Spinal cord (tissue), 10 donors: ENCODE results near the gene RNF5. TPM values are rescaled to one million over a fixed set of nuclear protein-coding genes. Genes with fewer than 3 reads are reported as not detected.
A peak's percentile ranks its signal among the peaks of the same experiment; 100 is the strongest.
"Not testable (repeated sequence)": the region's sequence is repeated elsewhere in the genome, so short reads cannot be mapped to it uniquely, and the experiment has no call there.

Source experiments
- DNase-seq, 6 donors: peaks; one replicate each; pipeline versions ENCODE4 v3.0.0 to v3.0.0-alpha.2; 2013 to 2015; ENCODE audit warnings: low spot score in 6 of 6, low read depth in 4 of 6
- H3K27ac ChIP-seq: one replicate; pipeline ENCODE4 v1.5.1; 2013; ENCODE audit warnings: low read depth, low read length, control low read depth
- H3K27me3 ChIP-seq: one replicate; pipeline ENCODE4 v1.6.1; 2013; ENCODE audit warnings: low read length; ENCODE audit not compliant: control insufficient read depth, insufficient read depth
- H3K36me3 ChIP-seq: one replicate; pipeline ENCODE4 v1.6.1; 2013; ENCODE audit warnings: low read length; ENCODE audit not compliant: control insufficient read depth, insufficient read depth
- H3K4me1 ChIP-seq: one replicate; pipeline ENCODE4 v1.6.1; 2013; ENCODE audit warnings: low read length; ENCODE audit not compliant: control insufficient read depth, insufficient read depth
- H3K4me3 ChIP-seq: one replicate; pipeline ENCODE4 v1.5.1; 2013; ENCODE audit warnings: low read depth, low read length, control low read depth
- H3K9me3 ChIP-seq: one replicate; pipeline ENCODE4 v1.6.1; 2013; ENCODE audit warnings: low read length; ENCODE audit not compliant: control insufficient read depth, insufficient read depth
- WGBS: methylation state at CpG from one replicate; pipeline ENCODE4 v1.1.5; 2013; ENCODE audit warnings: missing lambda C conversion rate; ENCODE audit not compliant: insufficient coverage; 5-methylcytosine and 5-hydroxymethylcytosine counted together
- polyA plus RNA-seq, 2 donors: library from polyadenylated mRNA; unstranded; fragments of 120-200 nt; gene quantifications; one replicate each; pipeline ENCODE4 v1.2.1, GENCODE V29; 2013; ENCODE audit not compliant: insufficient read length in 2 of 2
- total RNA-seq, 2 donors: library from RNA; depleted of rRNA in 1 of 2; stranded (reverse); fragments of 120-200 nt in 1 of 2; fragments of >200 nt in 1 of 2; gene quantifications; one replicate each; pipeline versions ENCODE4 v1.2.3 to v1.2.4, GENCODE V29; 2013 to 2014
- donor health status: healthy.

Gene RNF5
- total and polyA plus RNA-seq, 4 donors: 56.6 to 98.7 (median 83.2) TPM

- peak overlapping the region; percentile 87 for H3K27ac ChIP-seq
- peaks cover 49% of the 10 kb centered on the region for H3K4me1 ChIP-seq
- DNase-seq: peak in 1 of 6 donors; percentile 20
- H3K36me3 ChIP-seq: peaks cover 37% of the 10 kb centered on the region
- H3K9me3 ChIP-seq: no peaks in the 10 kb centered on the region
- H3K27me3 ChIP-seq: no peaks in the 10 kb centered on the region
- peak overlapping the region; percentile 77 for H3K4me3 ChIP-seq
- 13% methylated on average over 8 of the region's 13 CpGs for WGBS
These were observed 10.3 kb downstream of the RNF5 start for GRCh38 chr6:32188381-32189068.

DNA sequence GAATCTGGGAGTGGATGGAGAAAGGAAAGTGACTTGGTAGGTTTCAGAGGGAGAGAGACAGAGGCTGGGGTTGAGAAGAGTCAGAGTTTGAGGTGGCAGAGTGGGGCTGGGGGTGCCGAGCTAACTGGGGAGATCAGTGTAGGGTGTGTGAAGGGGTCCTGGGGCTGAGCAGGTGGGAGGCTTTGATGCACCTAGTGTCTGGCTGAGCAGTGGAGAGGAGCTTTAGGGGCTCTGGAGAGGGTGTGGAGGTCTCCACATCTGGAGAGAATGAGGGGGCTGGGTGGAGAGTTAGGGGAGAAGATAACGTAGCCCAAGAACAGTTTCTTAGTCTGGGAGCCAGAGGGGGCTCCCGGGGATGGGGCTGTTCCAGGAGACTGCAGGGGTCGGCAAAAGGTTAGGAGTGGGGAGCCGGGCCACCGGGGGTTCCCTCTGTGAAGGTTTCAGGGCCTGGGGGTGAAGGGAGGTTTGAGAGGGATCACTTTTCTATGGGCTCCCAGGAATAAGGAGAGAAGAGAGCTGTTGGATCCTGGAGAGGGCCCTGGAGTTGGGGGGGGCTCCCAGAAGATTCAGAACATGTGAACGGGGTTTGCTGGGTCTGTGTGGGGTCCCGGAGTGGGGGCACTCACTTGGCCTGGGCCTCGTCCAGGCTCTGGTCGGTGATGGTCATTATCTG, 11.0 kb downstream of the RNF5 start:
- Histone ChIP-seq H3K27me3 (no peaks in the 10 kb centered on the region), H3K36me3 (peaks cover 30% of the 10 kb centered on the region), H3K4me3 (peak overlapping the region; percentile 77), H3K4me1 (peaks cover 49% of the 10 kb centered on the region), H3K27ac (peak overlapping the region; percentile 87), H3K9me3 (no peaks in the 10 kb centered on the region)
- DNase-seq: peak in 2 of 6 donors; percentile 25 to 26
- WGBS: under 1% methylated on average over 10 of the region's 10 CpGs

DNA sequence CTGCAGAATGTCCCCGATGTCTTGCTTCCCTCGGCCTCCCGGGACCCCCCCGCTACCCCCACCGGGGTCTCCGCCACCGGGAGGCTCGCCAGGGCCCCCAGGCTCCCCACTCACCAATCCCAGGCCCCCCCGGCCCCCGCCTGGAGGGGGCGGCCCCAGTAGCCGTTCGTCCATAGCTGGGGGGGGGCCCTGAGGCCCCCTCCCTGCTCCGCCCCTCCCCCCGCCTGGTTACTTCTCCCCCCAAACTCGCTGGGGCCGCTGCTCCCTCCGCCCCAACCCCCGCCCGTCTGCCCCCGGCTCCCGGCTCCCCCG, 11.5 kb downstream of the RNF5 start:
- 0% methylated on average over 8 of the region's 23 CpGs for WGBS
- peaks cover 28% of the 10 kb centered on the region for H3K36me3 ChIP-seq

GRCh38 chr6:32190054-32190851, 12.0 kb downstream of the RNF5 start, which contains the start of gene PBX2:
Gene PBX2, minus strand, starts transcription at chr6:32190202. Its CDS starts 287 bp downstream, at chr6:32189915.
- WGBS: 0% methylated on average over 9 of the region's 23 CpGs
- peaks cover 28% of the 10 kb centered on the region for H3K36me3 ChIP-seq
- peak within 1 kb of the TSS; percentile 94 for H3K27ac ChIP-seq
- peak within 1 kb of the TSS; percentile 77 for H3K4me3 ChIP-seq
- H3K27me3 ChIP-seq: no peaks in the 10 kb centered on the region
- H3K9me3 ChIP-seq: no peaks in the 10 kb centered on the region
- DNase-seq: peak in 5 of 6 donors; percentile 78 to 98 (median 86)
- H3K4me1 ChIP-seq: peaks cover 59% of the 10 kb centered on the region

More for the DNA sequence above, 11.5 kb downstream of the RNF5 start:
- Histone ChIP-seq H3K4me1 (peaks cover 53% of the 10 kb centered on the region), H3K27me3 (no peaks in the 10 kb centered on the region), H3K27ac (peak overlapping the region; percentile 87), H3K9me3 (no peaks in the 10 kb centered on the region), H3K4me3 (peak overlapping the region; percentile 77)
- no peak for DNase-seq

DNA sequence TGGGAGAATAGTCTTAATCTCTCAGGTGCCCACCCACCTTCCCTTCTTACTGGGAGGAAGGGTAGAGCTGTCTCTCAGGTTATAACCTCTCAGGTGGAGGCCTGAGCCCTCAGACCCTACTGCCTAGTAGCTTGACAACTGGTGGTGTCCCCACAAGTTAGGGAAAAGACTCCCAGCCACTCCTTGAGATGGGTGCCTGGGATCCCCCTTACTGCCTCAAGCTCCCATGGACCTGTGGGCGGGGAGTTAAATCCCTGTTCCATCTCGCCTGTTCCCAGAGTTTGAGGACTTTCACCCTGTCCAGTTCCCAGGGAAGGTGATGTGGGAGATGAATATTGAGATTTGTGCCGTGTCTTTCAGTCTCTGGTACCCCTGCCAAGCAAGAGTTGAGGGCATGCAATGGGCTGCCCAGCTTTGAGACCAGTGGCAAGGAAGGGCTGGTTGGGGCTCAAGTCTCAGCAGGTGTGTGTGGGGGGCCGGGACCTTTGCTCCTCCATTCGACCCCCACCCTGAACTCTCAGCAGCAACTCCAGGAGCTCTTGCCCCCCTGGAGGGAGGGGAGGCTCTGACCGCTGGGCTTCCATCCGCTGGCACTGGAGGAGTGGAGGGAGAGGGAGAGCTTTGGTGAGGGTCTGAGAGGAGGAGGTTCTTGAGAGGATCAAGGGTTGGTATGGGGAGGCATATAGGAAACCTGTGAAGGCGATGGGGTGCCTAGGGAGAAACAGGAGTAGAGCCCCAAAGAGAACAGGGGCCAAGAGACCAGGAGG, 12.9 kb downstream of the RNF5 start:
- Histone ChIP-seq H3K9me3 (no peaks in the 10 kb centered on the region), H3K4me1 (peaks cover 62% of the 10 kb centered on the region)
- DNase-seq: no peak

DNA sequence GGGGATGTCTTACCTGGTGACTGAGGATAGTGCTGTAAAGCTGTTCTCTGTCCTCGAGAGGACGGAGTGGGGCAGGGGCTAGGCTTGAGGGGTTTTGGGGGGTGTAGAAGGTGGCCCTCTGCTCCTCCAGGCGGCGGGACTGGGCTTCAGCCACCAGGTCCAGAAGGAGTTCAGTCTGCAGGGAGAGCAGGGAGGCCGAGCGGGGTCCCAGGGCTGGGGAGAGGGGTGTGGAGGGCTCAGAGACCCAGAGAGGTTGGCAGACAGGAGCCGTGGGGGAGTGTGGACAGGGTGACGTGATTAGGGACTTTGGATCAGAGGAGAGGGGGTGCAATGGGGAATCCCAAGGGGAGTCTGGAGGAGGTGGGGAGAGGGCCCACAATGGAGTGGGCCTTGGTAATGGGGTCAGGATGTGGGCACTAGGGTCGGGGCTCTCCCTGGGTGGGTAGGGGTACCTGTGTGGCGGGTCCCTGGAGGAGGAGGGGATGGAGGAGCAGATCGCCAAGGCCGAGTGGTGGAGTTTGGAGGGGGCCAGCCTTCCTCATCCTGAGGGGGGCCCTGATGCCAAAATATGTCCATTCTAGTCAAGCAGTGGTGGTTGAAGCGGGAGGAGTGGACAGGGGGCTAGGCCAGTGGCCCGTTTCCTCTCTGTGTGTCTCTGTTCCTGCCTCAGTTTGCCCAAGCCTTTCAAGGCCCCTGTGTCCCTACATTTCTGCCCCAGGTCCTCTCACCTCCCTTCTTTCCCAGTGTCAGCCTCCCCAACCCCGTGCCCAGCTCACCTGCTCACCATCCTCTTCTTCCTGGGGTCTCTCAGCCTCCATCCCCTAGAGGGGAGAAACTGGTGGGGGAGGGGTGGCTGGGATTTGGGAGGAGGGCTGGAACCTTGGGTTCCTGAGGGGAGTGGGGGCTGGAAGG, 13.7 kb downstream of the RNF5 start:
- H3K9me3 ChIP-seq: no peaks in the 10 kb centered on the region
- WGBS: 86% methylated on average over 13 of the region's 15 CpGs
- peaks cover 65% of the 10 kb centered on the region for H3K4me1 ChIP-seq
- peak overlapping the region; percentile 52 for H3K27ac ChIP-seq
- peaks cover 18% of the 10 kb centered on the region for H3K36me3 ChIP-seq
- no peaks in the 10 kb centered on the region for H3K27me3 ChIP-seq
- no peak overlapping the region for H3K4me3 ChIP-seq
- no peak for DNase-seq

More for the DNA sequence above, 12.9 kb downstream of the RNF5 start:
- WGBS: 82% methylated on average over 5 of the region's 8 CpGs
- Histone ChIP-seq H3K27me3 (no peaks in the 10 kb centered on the region), H3K27ac (peak overlapping the region; percentile 94), H3K4me3 (no peak overlapping the region), H3K36me3 (peaks cover 26% of the 10 kb centered on the region)

GRCh38 chr6:32192608-32193039, 14.4 kb downstream of the RNF5 start, which contains the start of gene GPSM3:
Gene GPSM3, minus strand, starts transcription at chr6:32192643. Its CDS starts 130 bp downstream, at chr6:32192513.
- peak within 1 kb of the TSS; percentile 52 for H3K27ac ChIP-seq
- no peak within 1 kb of the TSS for H3K4me3 ChIP-seq

GRCh38 chr6:32193096-32193495, 14.9 kb downstream of the RNF5 start:
- H3K4me1 ChIP-seq: peaks cover 68% of the 10 kb centered on the region
- DNase-seq, H3K9me3 ChIP-seq, H3K36me3 ChIP-seq, H3K27ac ChIP-seq, H3K27me3 ChIP-seq, H3K4me3 ChIP-seq: not testable (repeated sequence)
- 93% methylated on average over 2 of the region's 13 CpGs for WGBS

More at GRCh38 chr6:32192608-32193039, 14.4 kb downstream of the RNF5 start, which contains the start of gene GPSM3:
- H3K27me3 ChIP-seq: no peaks in the 10 kb centered on the region
- 83% methylated on average over 1 of the region's 5 CpGs for WGBS
- peaks cover 71% of the 10 kb centered on the region for H3K4me1 ChIP-seq
- H3K9me3 ChIP-seq: no peaks in the 10 kb centered on the region
- no peak for DNase-seq
- H3K36me3 ChIP-seq: peaks cover 11% of the 10 kb centered on the region
